HG03196 (cell line): ENCODE measurements around the gene MAB21L2.

Source experiments
- ATAC-seq: cut with Tn5 transposase; IDR thresholded peaks from one replicate; pipeline ENCODE4 v1.9.1; 2021; ENCODE audit not compliant: unreplicated experiment

The MAB21L2 gene

GRCh38 chr4:150574678-150575077 lies 7.3 kb upstream of the MAB21L2 start:
- no peak for ATAC-seq

GRCh38 chr4:150577796-150578195 lies 4.2 kb upstream of the MAB21L2 start:
- no peak for ATAC-seq

GRCh38 chr4:150578745-150579501 lies 3.0 kb upstream of the MAB21L2 start:
- ATAC-seq = no peak

GRCh38 chr4:150579551-150580234 lies 2.3 kb upstream of the MAB21L2 start:
- no peak for ATAC-seq

- no peak for ATAC-seq
Measured at GRCh38 chr4:150580306-150580705, 1.6 kb upstream of the MAB21L2 start.

- ATAC-seq = no peak
Measured at GRCh38 chr4:150581056-150581605, 820 bp upstream of the MAB21L2 start.

GRCh38 chr4:150581641-150582051 lies 305 bp upstream of the MAB21L2 start:
- no peak for ATAC-seq

GRCh38 chr4:150582873-150583286 lies 929 bp downstream of the MAB21L2 start:
- no peak for ATAC-seq

- ATAC-seq = no peak
Measured at GRCh38 chr4:150583287-150584110, 1.5 kb downstream of the MAB21L2 start.

- no peak for ATAC-seq
Measured at GRCh38 chr4:150584111-150584915, 2.4 kb downstream of the MAB21L2 start.

GRCh38 chr4:150585611-150586010 lies 3.7 kb downstream of the MAB21L2 start:
- ATAC-seq = no peak

- ATAC-seq = no peak
Measured at GRCh38 chr4:150586162-150586810, 4.3 kb downstream of the MAB21L2 start.

- ATAC-seq = no peak
Measured at GRCh38 chr4:150588316-150588715, 6.4 kb downstream of the MAB21L2 start.

GRCh38 chr4:150589157-150589556 lies 7.2 kb downstream of the MAB21L2 start:
- no peak for ATAC-seq

- no peak for ATAC-seq
Measured at GRCh38 chr4:150590631-150591030, 8.7 kb downstream of the MAB21L2 start.

GRCh38 chr4:150591406-150591805 lies 9.5 kb downstream of the MAB21L2 start:
- no peak for ATAC-seq

- ATAC-seq = no peak
Measured at GRCh38 chr4:150591904-150592303, 10.0 kb downstream of the MAB21L2 start.

- ATAC-seq = no peak
Measured at GRCh38 chr4:150593996-150594395, 12.0 kb downstream of the MAB21L2 start.

- ATAC-seq = no peak
Measured at GRCh38 chr4:150598909-150599308, 17.0 kb downstream of the MAB21L2 start.

GRCh38 chr4:150599547-150599946 lies 17.6 kb downstream of the MAB21L2 start:
- no peak for ATAC-seq
